H1 (cell line): ENCODE results near the gene PRKAG3. TPM values are rescaled to one million over a fixed set of nuclear protein-coding genes. Genes with fewer than 3 reads are reported as not detected.

Experiments used
- CTCF ChIA-PET: fragments of 300-600 bp; sonication (Branson Sonifier 250); formaldehyde crosslinking; loops from one replicate; lab custom pipeline; 2021; ENCODE audit not compliant: partially characterized antibody; lab: Charles Lee
- POLR2A ChIA-PET: fragments of 300-600 bp; sonication (Branson Sonifier 250); formaldehyde crosslinking; loops from one replicate; lab custom pipeline; 2021; ENCODE audit warnings: inconsistent platforms; ENCODE audit not compliant: partially characterized antibody; lab: Charles Lee
- DNase-seq, 2 experiments: peaks; one replicate each; pipeline versions ENCODE4 v3.0.0 to v3.0.0-alpha.2; 2010 to 2022; ENCODE audit warnings: low spot score in 2 of 2, low read depth in 1 of 2, mixed read lengths in 1 of 2
- FAIRE-seq: peaks from 2 replicates; lab custom pipeline; 2011; peaks lifted over from hg19 to GRCh38; lab: Jason Lieb, UNC
- H2AFZ ChIP-seq: 2 replicates; pipeline ENCODE4 v1.8.1; 2012; ENCODE audit warnings: low read length, inconsistent platforms
- H2AK5ac ChIP-seq: 2 replicates; pipeline ENCODE4 v1.6.1; 2013; ENCODE audit warnings: low read depth, low read length
- H2BK120ac ChIP-seq: replicated peaks from 2 replicates; pipeline ENCODE3; 2013; ENCODE audit warnings: low read depth, low read length, inconsistent platforms
- H2BK12ac ChIP-seq: 2 replicates; pipeline ENCODE4 v1.6.1; 2013; ENCODE audit warnings: low read depth, low read length
- H2BK15ac ChIP-seq: 2 replicates; pipeline ENCODE4 v1.6.1; 2013; ENCODE audit warnings: low read length
- H2BK20ac ChIP-seq: 2 replicates; pipeline ENCODE4 v1.6.1; 2013; ENCODE audit warnings: low read length
- H2BK5ac ChIP-seq: 2 replicates; pipeline ENCODE4 v1.6.1; 2013; ENCODE audit warnings: low read depth, low read length
- H3K14ac ChIP-seq: 2 replicates; pipeline ENCODE4 v1.6.1; 2013; ENCODE audit warnings: inconsistent platforms; ENCODE audit not compliant: insufficient read length
- H3K18ac ChIP-seq: 2 replicates; pipeline ENCODE4 v1.6.1; 2013; ENCODE audit warnings: low read length; ENCODE audit errors: extremely low read depth
- H3K23ac ChIP-seq: 2 replicates; pipeline ENCODE4 v1.6.1; 2013; ENCODE audit warnings: inconsistent platforms; ENCODE audit not compliant: insufficient read length
- H3K23me2 ChIP-seq: 2 replicates; pipeline ENCODE4 v1.6.1; 2013; ENCODE audit warnings: low read depth, low read length
- H3K27ac ChIP-seq: 2 replicates; pipeline ENCODE4 v1.6.1; 2011; ENCODE audit warnings: low read depth, low read length, inconsistent platforms
- H3K27me3 ChIP-seq, 4 experiments: replicated peaks in 1 of 4; 1 replicate in 1 of 4; 2 replicates in 3 of 4; pipeline versions ENCODE4 v1.6.1 to v1.8.1; 2011 to 2013; ENCODE audit warnings: low read length in 3 of 4, mild to moderate bottlenecking in 3 of 4, inconsistent platforms in 2 of 4, mixed read lengths in 2 of 4, moderate library complexity in 1 of 4; ENCODE audit not compliant: control insufficient read depth in 3 of 4, insufficient read depth in 3 of 4; ENCODE audit errors: extremely low read depth in 1 of 4
- H3K36me3 ChIP-seq, 4 experiments: 2 replicates each; pipeline versions ENCODE4 v1.6.1 to v1.8.1; 2011 to 2013; ENCODE audit warnings: mild to moderate bottlenecking in 4 of 4, low read length in 3 of 4, moderate library complexity in 2 of 4, control low read depth in 1 of 4, inconsistent platforms in 1 of 4; ENCODE audit not compliant: insufficient read depth in 4 of 4, control insufficient read depth in 2 of 4
- H3K4ac ChIP-seq: replicated peaks from 2 replicates; pipeline ENCODE3; 2013; ENCODE audit warnings: low read length, low read depth, mixed read lengths, inconsistent platforms; ENCODE audit not compliant: insufficient read length
- H3K4me1 ChIP-seq, 4 experiments: replicated peaks in 1 of 4; 1 replicate in 1 of 4; 2 replicates in 3 of 4; pipeline versions ENCODE4 v1.6.1 to v1.8.1; 2011 to 2013; ENCODE audit warnings: low read length in 3 of 4, inconsistent platforms in 2 of 4, mixed read lengths in 1 of 4; ENCODE audit not compliant: insufficient read depth in 4 of 4, control insufficient read depth in 3 of 4
- H3K4me2 ChIP-seq, 2 experiments: 2 replicates each; pipeline versions ENCODE4 v1.6.1 to v1.8.1; 2011 to 2013; ENCODE audit warnings: low read depth in 2 of 2, low read length in 2 of 2, control low read depth in 1 of 2, inconsistent platforms in 1 of 2, mild to moderate bottlenecking in 1 of 2; ENCODE audit not compliant: insufficient read depth in 1 of 2
- H3K4me3 ChIP-seq, 4 experiments: fragments of 200-600, 300-600 bp in 1 of 4; sonication (generic), shearing (Covaris generic), sonication (Bioruptor Twin) in 1 of 4; 2 replicates each; pipeline versions ENCODE4 v1.5.1 to v1.8.1; 2011 to 2016; ENCODE audit warnings: low read length in 4 of 4, low read depth in 3 of 4, control low read depth in 2 of 4, inconsistent platforms in 2 of 4, mild to moderate bottlenecking in 2 of 4, mixed read lengths in 1 of 4, moderate library complexity in 1 of 4; ENCODE audit not compliant: insufficient read depth in 2 of 4; ENCODE audit errors: extremely low read depth in 1 of 4
- H3K56ac ChIP-seq: replicated peaks from 2 replicates; pipeline ENCODE3; 2013; ENCODE audit warnings: low read depth, mild to moderate bottlenecking, mixed read lengths, low read length, inconsistent platforms; ENCODE audit not compliant: insufficient read length
- H3K79me1 ChIP-seq: 2 replicates; pipeline ENCODE4 v1.6.1; 2013; ENCODE audit warnings: low read depth, low read length, control low read depth
- H3K79me2 ChIP-seq, 2 experiments: 2 replicates each; pipeline versions ENCODE4 v1.6.1 to v1.8.1; 2012 to 2013; ENCODE audit warnings: low read length in 2 of 2, mild to moderate bottlenecking in 2 of 2, inconsistent platforms in 1 of 2; ENCODE audit not compliant: insufficient read depth in 2 of 2, control insufficient read depth in 1 of 2
- H3K9ac ChIP-seq, 4 experiments: replicated peaks in 1 of 4; 1 replicate in 1 of 4; 2 replicates in 3 of 4; pipeline versions ENCODE4 v1.6.1 to v1.8.1; 2011 to 2013; ENCODE audit warnings: low read depth in 3 of 4, low read length in 3 of 4, control low read depth in 2 of 4, mild to moderate bottlenecking in 2 of 4, moderate library complexity in 2 of 4, inconsistent platforms in 1 of 4; ENCODE audit errors: extremely low read depth in 1 of 4
- H3K9me3 ChIP-seq, 2 experiments: 2 replicates each; pipeline versions ENCODE4 v1.6.1 to v1.8.1; 2012 to 2013; ENCODE audit warnings: mild to moderate bottlenecking in 2 of 2, moderate library complexity in 2 of 2, control low read depth in 1 of 2, inconsistent platforms in 1 of 2, low read depth in 1 of 2, low read length in 1 of 2, mixed read lengths in 1 of 2; ENCODE audit not compliant: insufficient read depth in 2 of 2
- H4K20me1 ChIP-seq, 2 experiments: replicated peaks in 1 of 2; 2 replicates each; pipeline versions ENCODE3 to v1.8.1; 2011 to 2013; ENCODE audit warnings: inconsistent platforms in 2 of 2, low read length in 2 of 2, mild to moderate bottlenecking in 1 of 2; ENCODE audit not compliant: insufficient read depth in 2 of 2, control insufficient read depth in 1 of 2
- H4K5ac ChIP-seq: 2 replicates; pipeline ENCODE4 v1.6.1; 2013; ENCODE audit warnings: low read length, low read depth, mixed read lengths, inconsistent platforms; ENCODE audit not compliant: insufficient read length
- H4K8ac ChIP-seq: 2 replicates; pipeline ENCODE4 v1.8.0; 2013; ENCODE audit warnings: mild to moderate bottlenecking, moderate library complexity, low read length, inconsistent platforms; ENCODE audit not compliant: insufficient read depth; ENCODE audit errors: extremely low read depth
- H4K91ac ChIP-seq: replicated peaks from 2 replicates; pipeline ENCODE3; 2013; ENCODE audit warnings: low read length, mixed read lengths, inconsistent platforms; ENCODE audit not compliant: insufficient read length
- ATF2 ChIP-seq: IDR thresholded peaks from 2 replicates; pipeline ENCODE4 v1.6.1; 2012; ENCODE audit warnings: low read length, inconsistent platforms
- E2F6 ChIP-seq: IDR thresholded peaks from 2 replicates; pipeline ENCODE4 v1.6.1; 2012; ENCODE audit warnings: inconsistent platforms
- GABPA ChIP-seq: IDR thresholded peaks from 2 replicates; pipeline ENCODE4 v1.6.1; 2011; ENCODE audit warnings: mild to moderate bottlenecking, low read length, moderate library complexity, borderline replicate concordance; ENCODE audit not compliant: insufficient read depth
- MAFK ChIP-seq: IDR thresholded peaks from 2 replicates; pipeline ENCODE4 v1.6.1; 2012; ENCODE audit warnings: low read depth, mild to moderate bottlenecking, improper control_type of control experiment, low read length
- NANOG ChIP-seq: IDR thresholded peaks from 2 replicates; pipeline ENCODE4 v1.6.1; 2011; ENCODE audit warnings: low read length, low read depth, mild to moderate bottlenecking, inconsistent platforms; ENCODE audit not compliant: insufficient read depth, poor library complexity, severe bottlenecking
- POU5F1 ChIP-seq: IDR thresholded peaks from 2 replicates; pipeline ENCODE4 v1.6.1; 2011; ENCODE audit warnings: low read depth, mild to moderate bottlenecking, low read length, moderate library complexity
- WGBS, 2 experiments: shearing (Covaris generic) in 1 of 2; methylation state at CpG; one replicate each; pipeline versions ENCODE4 v1.1.6 to v1.1.7; 2013 to 2015; ENCODE audit warnings: low lambda C conversion rate in 2 of 2, mixed read lengths in 2 of 2, inconsistent platforms in 1 of 2, low coverage in 1 of 2, missing lambda C conversion rate in 1 of 2; ENCODE audit not compliant: insufficient replicate concordance in 2 of 2, insufficient coverage in 1 of 2, insufficient read length in 1 of 2; ENCODE audit errors: extremely low coverage in 1 of 2, missing lambda C conversion rate in 1 of 2; 5-methylcytosine and 5-hydroxymethylcytosine counted together
- polyA plus RNA-seq, 7 experiments: library from polyadenylated mRNA; depleted of rRNA in 3 of 7; stranded (reverse) in 5 of 7; unstranded in 2 of 7; fragments of >200 nt in 5 of 7; fragments of 200-250 nt in 2 of 7; gene quantifications; 1 replicate in 5 of 7; 2 replicates in 1 of 7; 4 replicates in 1 of 7; pipeline versions ENCODE4 v1.2.1 to v1.2.3, GENCODE V29; 2011 to 2013; ENCODE audit warnings: missing spikeins in 2 of 7, mixed read lengths in 2 of 7
- total RNA-seq: library from RNA; stranded (reverse); fragmentation: NEBNext Ultra II Directional; extraction: Animal tissue kit (Norgen Biotek cat#: 25700); gene quantifications from 2 replicates; pipeline ENCODE4 v1.2.1, GENCODE V29; 2021

Gene PRKAG3
- total and polyA plus RNA-seq, 2 of the 8 experiments (the other 6 are each of a cell fraction or from before 2014, with no cell fraction given), result not detected

- H4K20me1 ChIP-seq, result no peaks in the 10 kb centered on the region
- H3K4me2 ChIP-seq, result no peak overlapping the region
- CTCF ChIA-PET, result interaction anchor here (0.9 to 1.7 kb wide), 4 partner anchors 12 to 100 kb away, joined by 3 to 5 read pairs (median 4); partner anchors contain the start of gene TTLL4
- H3K36me3 ChIP-seq, result no peaks in the 10 kb centered on the region
- no peaks in the 10 kb centered on the region for H3K27me3 ChIP-seq
- no peak overlapping the region for H3K23ac ChIP-seq
- H2AK5ac ChIP-seq, result no peak overlapping the region
- no peak overlapping the region for H3K27ac ChIP-seq
- H2AFZ ChIP-seq, result no peak overlapping the region
- no peak overlapping the region for H2BK5ac ChIP-seq
- 80% methylated on average over 2 of the region's 2 CpGs; no CpG with 5 or more reads in 1 of the 2 experiments for WGBS, 2 experiments
- H3K14ac ChIP-seq, result no peak overlapping the region
- H3K79me2 ChIP-seq, result no peaks in the 10 kb centered on the region
- no peak overlapping the region for H3K9ac ChIP-seq
- H4K91ac ChIP-seq, result no peak overlapping the region
- no peaks in the 10 kb centered on the region for H3K79me1 ChIP-seq
- H2BK12ac ChIP-seq, result no peak overlapping the region
- H2BK120ac ChIP-seq, result no peak overlapping the region
- FAIRE-seq, result no peak
- no peaks in the 10 kb centered on the region for H3K23me2 ChIP-seq
- H3K4me3 ChIP-seq, result no peak overlapping the region
- H3K56ac ChIP-seq, result no peak overlapping the region
- no peak for DNase-seq
- H3K4ac ChIP-seq, result no peak overlapping the region
- peaks cover 0 to 5% (median 4%) of the 10 kb centered on the region in 4 experiments; a peak in 3 of 7 replicates for H3K4me1 ChIP-seq
- no peak overlapping the region for H4K8ac ChIP-seq
- POLR2A ChIA-PET, result no interaction called here
- no peaks in the 10 kb centered on the region for H3K9me3 ChIP-seq
- H4K5ac ChIP-seq, result no peak overlapping the region
- H2BK20ac ChIP-seq, result no peak overlapping the region
- H3K18ac ChIP-seq, result no peak overlapping the region
- TF ChIP-seq GABPA (no peak), E2F6 (no peak), POU5F1 (no peak), NANOG (no peak), ATF2 (no peak), MAFK (no peak)
- H2BK15ac ChIP-seq, result no peak overlapping the region
Observed at GRCh38 chr2:218810256-218810655, 21.3 kb downstream of the PRKAG3 start.
